ENCODE data around the gene CDC26. TPM values are rescaled to one million over a fixed set of nuclear protein-coding genes. Genes with fewer than 3 reads are reported as not detected.
"Not testable (repeated sequence)": the region's sequence is repeated elsewhere in the genome, so short reads cannot be mapped to it uniquely, and the experiment has no call there.

CDC26 gene
- polyA plus RNA-seq, 4 donors, result 39.3 to 43.8 (median 40.8) TPM

GRCh38 chr9:113296247-113296646 is 20.9 kb upstream of the CDC26 start:
- DNase-seq (ENCODE audit: low read depth in 4 of 4, low spot score in 3 of 4), result not testable (repeated sequence)

- DNase-seq (ENCODE audit: low read depth in 4 of 4, low spot score in 3 of 4), result no peak
These were observed 18.0 kb upstream of the CDC26 start for GRCh38 chr9:113293285-113293878.

DNA sequence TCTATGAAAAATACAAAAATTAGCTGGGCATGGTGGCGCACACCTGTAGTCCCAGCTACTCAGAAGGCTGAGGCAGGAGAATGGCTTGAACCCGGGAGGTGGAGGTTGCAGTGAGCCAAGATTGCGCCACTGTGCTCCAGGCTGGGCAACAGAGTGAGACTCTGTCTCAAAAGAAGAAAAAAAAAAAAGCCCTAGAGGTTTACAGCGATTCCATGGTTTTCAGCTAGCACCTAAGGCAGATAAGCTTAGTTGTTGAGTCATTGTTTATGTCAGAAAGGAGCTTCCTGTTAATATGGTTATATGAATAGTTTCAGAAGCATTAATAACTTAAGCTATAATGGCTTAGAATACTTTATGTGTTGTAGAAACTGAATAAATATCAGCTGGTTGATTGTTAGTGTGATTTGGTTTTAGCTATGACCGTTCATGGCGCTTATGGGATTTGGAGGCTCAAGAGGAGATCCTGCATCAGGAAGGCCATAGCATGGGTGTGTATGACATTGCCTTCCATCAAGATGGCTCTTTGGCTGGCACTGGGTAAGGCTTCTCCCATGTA is 14.8 kb upstream of the CDC26 start:
- DNase-seq (ENCODE audit: low read depth in 4 of 4, low spot score in 3 of 4), result no peak

DNA sequence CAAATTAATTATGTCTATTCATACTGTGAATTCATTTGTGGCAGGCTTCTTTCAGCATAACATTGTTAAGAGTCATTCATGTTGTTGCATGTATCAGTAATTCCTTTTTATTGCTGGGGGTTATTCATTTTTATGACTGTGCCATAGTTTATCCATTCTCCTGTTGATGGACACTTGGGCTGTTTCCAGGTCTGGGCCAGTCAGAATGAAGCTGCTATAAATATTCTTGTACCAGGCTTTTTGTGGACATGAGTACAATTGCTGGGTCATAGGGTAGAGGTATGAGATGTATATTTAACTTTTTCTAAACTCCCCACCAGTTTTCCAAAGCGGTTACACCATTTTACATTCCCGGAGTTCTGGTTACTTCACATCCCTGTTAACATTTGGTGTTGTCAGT is 13.7 kb upstream of the CDC26 start:
- DNase-seq (ENCODE audit: low read depth in 4 of 4, low spot score in 3 of 4), result no peak

GRCh38 chr9:113281356-113281755 is 6.0 kb upstream of the CDC26 start:
- no peak for DNase-seq (ENCODE audit: low read depth in 4 of 4, low spot score in 3 of 4)

DNA sequence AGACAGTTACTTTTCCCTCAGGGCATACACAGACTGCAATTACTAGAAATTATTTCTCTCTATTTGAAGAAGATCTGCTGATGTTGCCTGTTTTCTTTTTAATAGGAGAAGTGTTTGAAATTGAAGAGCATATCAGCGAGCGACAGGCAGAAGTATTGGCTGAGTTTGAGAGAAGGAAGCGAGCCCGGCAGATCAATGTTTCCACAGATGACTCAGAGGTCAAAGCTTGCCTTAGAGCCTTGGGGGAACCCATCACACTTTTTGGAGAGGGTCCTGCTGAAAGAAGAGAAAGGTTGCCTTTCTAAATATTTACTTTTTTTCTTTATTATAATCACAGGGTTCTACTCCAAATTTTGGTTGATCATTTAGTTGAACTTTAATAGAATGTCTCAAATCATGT is 3.5 kb upstream of the CDC26 start:
- no peak for DNase-seq (ENCODE audit: low read depth in 4 of 4, low spot score in 3 of 4)

- DNase-seq (ENCODE audit: low read depth in 4 of 4, low spot score in 3 of 4), result peak; percentile 14 to 61 (median 40)
These were observed 757 bp downstream of the CDC26 start for GRCh38 chr9:113274474-113275156.

GRCh38 chr9:113269871-113270270 is 5.5 kb downstream of the CDC26 start:
- no peak for DNase-seq (ENCODE audit: low read depth in 4 of 4, low spot score in 3 of 4)

DNA sequence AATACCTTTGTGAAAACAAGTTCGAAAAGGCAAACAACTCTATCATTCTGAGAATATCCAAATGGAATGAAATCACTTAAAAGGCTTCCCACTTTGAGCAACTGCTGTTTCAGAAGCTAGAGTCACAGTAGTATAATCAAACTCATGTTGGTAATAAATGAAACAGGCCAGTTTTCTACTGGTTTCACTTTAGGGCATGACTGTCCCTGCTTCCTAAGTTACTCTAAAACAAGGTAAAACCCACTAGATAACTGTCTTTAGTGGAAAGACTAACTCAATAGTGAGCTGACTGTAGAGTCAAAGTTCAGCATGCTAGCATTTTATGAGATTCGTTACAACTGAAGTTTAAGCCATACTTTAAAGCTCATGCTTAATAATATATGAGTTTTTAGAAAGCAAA is 6.0 kb downstream of the CDC26 start:
- no peak for DNase-seq (ENCODE audit: low read depth in 4 of 4, low spot score in 3 of 4)

- DNase-seq (ENCODE audit: low read depth in 4 of 4, low spot score in 3 of 4), result no peak
These were observed 7.3 kb downstream of the CDC26 start for GRCh38 chr9:113267911-113268566.

- DNase-seq (ENCODE audit: low read depth in 4 of 4, low spot score in 3 of 4), result no peak
These were observed 9.2 kb downstream of the CDC26 start for GRCh38 chr9:113266174-113266573.

- DNase-seq (ENCODE audit: low read depth in 4 of 4, low spot score in 3 of 4), result no peak
These were observed 13.3 kb downstream of the CDC26 start for GRCh38 chr9:113261917-113262671.

GRCh38 chr9:113258282-113258681 is 17.1 kb downstream of the CDC26 start:
- DNase-seq (ENCODE audit: low read depth in 4 of 4, low spot score in 3 of 4), result no peak

DNA sequence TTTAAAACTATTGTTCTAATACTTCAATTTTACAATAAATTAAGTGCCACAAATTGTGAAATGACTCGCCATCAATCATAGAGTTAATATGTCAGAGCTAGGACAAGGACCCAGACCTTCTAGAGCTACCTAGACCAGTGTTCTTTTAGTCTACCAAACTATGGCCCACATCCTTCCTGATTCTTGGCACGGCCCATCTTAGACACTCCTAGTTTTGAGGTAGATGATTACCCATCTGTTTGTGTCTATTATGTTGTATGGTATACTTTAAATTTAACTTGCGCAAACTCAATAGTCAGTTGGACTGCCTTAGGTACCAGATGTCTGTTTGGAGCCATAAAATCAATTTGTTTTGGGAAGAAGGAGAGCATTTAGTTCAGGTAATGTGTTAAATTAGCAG is 17.5 kb downstream of the CDC26 start:
- DNase-seq (ENCODE audit: low read depth in 4 of 4, low spot score in 3 of 4), result no peak

- no peak for DNase-seq (ENCODE audit: low read depth in 4 of 4, low spot score in 3 of 4)
These were observed 19.9 kb downstream of the CDC26 start for GRCh38 chr9:113255438-113255837.

- DNase-seq (ENCODE audit: low read depth in 4 of 4, low spot score in 3 of 4), result no peak
These were observed 20.4 kb downstream of the CDC26 start for GRCh38 chr9:113254991-113255390.

GRCh38 chr9:113250807-113251206 is 24.6 kb downstream of the CDC26 start:
- no peak for DNase-seq (ENCODE audit: low read depth in 4 of 4, low spot score in 3 of 4)

- not testable (repeated sequence) for DNase-seq (ENCODE audit: low read depth in 4 of 4, low spot score in 3 of 4)
These were observed 25.7 kb downstream of the CDC26 start for GRCh38 chr9:113249661-113250060.

DNA sequence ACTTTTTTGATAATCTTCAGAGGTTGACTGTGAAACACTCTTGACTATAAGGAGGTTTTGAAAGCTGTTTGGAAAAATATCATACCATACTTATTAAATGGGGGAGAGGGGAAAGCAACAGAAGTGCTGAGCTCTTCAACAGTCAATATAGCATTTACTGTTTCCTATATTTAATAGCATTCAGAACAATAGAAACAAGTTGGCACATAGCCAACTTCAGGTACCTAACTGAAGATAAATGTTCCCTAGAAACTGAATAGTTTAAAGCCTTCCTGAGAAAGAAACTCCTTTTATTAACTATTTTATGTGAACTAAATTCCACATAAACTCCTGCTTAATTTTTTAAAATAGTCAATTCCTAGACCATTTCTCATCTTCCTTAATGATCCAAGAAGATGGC is 27.7 kb downstream of the CDC26 start:
- DNase-seq (ENCODE audit: low read depth in 4 of 4, low spot score in 3 of 4), result no peak

DNA sequence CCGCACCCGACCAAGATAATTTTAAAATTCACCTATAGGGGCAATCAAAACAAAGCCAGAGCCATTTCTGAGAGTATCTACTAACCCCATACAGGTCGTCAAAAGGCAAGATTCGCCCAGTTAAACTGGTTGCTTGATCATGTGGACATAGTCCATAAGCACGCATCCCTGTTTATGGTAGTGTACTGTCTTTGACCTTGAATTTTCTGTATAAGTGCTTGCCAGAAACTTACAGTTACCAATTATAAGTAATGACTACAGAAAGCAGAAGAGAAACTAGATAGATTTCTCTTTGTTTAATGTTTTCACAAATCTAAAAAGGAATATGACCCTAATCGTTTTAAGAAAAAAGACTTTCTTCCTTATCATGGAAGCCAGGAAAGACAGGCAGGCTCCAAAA is 28.4 kb downstream of the CDC26 start:
- no peak for DNase-seq (ENCODE audit: low read depth in 4 of 4, low spot score in 3 of 4)

GRCh38 chr9:113245894-113246293 is 29.5 kb downstream of the CDC26 start:
- DNase-seq (ENCODE audit: low read depth in 4 of 4, low spot score in 3 of 4), result no peak

Data from left renal pelvis (tissue), 4 donors.